HCEC 1CT (cell line): Measurements from ENCODE around the gene MRPL44.
"Not testable (repeated sequence)": the region's sequence is repeated elsewhere in the genome, so short reads cannot be mapped to it uniquely, and the experiment has no call there.

Source experiments
- DNase-seq: peaks from one replicate; pipeline ENCODE4 v3.0.0-alpha.2; 2017

The MRPL44 gene

DNA sequence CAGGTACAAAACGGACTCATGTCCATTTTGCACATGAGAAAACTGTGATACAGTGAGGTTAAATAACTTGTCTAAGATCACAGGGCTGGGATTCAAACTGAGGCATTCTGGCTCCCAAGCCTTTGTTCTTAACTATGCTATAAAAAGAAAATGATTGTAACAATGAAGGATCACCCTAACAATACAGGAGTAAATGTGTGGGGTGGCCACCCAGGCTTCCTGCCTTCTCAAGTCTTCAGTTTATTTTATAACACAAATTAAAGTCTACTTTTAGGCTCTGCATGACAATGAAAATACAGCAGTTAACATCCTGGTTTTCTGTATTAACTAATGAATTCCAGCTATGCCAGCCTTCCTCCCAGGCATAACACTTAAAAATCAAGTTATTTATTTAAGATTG is 19.7 kb upstream of the MRPL44 start:
- DNase-seq = no peak

DNA sequence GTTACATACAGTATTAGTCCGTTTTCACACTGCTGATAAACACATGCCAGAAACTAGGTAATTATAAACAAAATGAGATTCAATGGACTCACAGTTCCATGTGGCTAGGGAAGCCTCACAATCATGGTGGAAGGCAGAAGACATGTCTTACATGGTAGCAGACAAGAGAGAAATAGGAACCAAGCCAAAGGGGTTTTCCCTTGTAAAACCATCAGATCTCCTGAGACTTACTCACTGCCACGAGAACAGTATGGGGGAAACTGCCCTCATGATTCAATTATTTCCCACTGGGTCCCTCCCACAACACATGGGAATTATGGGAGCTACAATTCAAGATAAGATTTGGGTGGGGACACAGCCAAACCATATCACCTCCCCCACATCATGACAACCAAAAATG is 17.8 kb upstream of the MRPL44 start:
- DNase-seq = not testable (repeated sequence)

DNA sequence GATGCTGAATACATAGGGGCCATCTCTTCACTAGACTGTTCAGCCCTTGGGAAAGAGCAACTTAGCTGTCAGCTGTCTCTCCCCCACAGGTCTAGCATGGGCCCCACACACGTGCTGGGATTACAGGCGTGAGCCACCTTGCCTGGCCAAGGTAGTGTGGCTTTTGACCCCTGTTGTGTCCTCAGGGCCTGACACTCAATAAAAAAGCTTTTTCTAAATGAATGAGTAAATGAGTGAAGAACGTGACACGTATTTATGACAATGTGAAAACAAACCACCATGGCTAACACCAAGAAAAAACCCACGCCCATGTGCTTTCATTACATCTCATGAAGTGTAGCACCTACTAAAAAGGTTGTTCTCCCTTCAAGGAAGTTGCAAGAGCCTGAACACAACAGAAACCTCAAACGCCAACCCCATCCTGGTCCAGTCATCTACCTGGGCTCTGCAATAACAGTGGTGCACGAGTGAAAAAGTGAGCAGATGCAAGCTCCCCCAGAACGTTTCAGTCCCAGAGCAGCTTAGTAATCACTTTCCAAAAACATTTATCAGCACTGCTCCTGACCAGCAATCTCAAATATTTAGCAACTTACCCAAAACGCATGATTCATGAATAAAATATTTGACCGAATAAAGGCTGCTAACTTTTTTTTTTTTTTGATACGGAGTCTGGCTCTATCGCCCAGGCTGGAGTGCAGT is 15.5 kb upstream of the MRPL44 start:
- peak; percentile 91 for DNase-seq

DNA sequence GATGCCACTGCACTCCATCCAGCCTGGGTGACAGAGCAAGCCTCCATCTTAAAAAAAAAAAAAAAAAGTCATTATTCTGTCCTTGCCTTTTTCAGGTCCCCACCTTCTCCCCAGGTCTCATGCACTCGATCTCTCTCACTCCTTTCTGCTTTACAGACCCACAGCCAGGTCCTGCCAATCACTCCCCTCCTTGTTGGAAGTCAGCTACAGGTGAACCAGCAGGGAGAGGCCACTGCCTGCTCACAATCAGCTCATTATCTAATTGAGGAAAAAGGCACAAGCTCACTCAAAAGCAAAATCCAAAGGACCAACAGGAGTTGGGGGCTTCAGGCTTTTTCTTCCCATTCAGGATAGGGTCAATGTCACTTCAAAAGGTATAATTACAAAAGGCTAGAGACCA is 14.1 kb upstream of the MRPL44 start:
- no peak for DNase-seq

DNA sequence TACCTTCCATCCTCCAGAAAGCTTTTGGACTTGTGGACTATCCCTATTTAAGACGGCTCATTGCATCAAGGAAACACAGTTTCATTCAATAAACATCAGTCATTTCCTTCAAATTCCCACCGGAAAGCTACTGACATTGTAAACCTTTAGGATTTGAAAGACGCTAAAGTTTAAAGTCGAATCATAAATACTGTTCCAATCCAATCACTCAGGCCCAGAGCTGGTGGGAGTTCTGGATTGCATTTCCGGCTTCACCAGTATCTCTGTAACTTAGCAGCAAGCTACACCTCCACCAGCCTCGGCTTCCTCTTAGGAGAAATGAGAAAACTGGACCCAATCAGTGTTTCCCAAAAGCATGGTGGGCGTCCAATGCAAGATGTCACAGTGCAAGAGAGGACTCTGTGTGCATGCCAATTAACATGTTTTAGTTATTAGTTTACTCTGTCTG is 13.7 kb upstream of the MRPL44 start:
- DNase-seq = peak; percentile 67

DNA sequence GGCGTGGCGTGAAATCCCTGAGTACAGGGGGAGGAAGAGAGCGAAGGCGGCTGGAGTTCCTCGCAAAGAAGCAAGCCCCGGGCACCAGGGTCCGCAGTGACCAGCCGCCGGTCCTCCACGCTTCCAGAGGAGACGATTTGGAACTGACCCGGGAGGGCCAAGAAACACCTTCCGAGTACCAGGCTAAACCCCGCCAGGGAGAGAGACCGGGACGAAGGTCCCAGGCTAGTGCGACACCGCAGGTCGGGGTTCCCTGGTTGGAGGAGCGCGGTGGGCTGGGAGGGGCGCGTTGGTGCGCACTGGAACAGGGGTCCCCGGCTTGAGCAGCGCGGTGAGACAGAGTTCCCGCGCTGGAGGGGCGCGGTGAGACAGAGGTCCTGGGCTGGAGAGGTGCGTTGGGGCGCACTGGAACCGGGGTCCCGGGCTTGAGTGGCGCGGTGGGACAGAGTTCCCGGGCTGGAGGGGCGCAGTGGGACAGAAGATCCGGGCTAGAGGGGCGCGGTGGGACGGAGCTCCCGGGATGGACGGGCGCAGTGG is 13.0 kb upstream of the MRPL44 start:
- DNase-seq = peak; percentile 33

DNA sequence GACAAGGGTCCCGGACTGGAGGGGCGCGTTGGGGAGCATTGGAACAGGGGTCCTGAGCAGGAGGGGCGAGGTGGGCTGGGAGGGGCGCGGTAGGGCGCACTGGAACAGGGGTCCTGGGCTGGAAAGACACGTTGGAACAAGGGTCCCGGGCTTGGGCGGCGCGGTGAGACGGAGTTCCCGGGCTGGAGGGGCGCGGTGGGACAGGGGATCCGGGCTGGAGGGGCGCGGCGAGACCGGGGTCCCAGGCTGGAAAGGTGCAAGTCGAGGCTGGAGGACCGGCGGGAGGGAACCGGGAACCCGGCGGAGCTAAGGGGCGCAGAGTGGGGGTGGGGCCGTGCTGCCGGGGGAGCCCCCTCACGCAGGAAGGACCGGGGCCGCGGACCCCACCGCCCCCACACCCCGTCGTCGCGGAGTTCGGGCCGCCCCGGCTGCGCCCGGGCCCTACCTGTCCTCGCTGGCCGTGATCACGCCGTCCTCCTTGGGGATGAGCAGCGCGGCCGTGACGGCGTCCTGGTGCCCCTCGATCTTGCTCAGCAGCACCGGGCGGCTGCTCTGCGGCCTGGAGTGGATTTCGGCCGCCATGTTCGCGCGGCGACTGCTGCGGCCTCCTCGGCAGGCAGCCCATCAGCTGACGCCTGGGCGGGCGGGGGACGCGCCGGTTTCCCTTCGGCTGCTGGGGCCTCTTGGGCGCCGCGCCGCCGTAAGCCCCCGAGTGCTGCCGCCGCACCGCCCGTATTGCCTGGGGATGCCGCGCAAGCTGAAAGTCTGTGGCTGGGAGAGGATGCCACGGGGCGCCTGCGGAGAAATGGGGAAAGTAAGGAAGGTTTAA is 12.3 kb upstream of the MRPL44 start, which contains the start of gene WDFY1:
TSS of gene WDFY1 (minus strand) at position 633 of the 829 bp plus-strand sequence. CDS start at position 582, 51 bp downstream.
- DNase-seq = peak; percentile 92

DNA sequence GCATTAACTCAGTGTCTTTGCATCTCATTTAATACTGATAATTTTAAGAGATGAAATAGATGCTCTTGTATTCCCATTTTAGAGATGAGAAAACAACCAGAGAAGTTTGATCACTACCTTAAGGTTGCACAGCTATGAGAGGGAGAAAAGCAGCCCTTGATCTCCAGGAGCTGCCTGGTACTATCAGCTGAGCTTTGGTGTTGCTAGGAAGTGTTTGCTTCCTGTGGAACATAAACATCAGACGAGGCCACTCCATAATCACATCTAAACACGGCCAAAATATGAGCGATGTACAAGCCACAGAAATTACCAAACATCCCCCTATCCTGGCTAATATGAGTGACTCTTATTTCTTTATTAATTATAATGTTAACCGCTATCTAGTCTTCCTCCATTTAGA is 11.5 kb upstream of the MRPL44 start:
- no peak for DNase-seq

DNA sequence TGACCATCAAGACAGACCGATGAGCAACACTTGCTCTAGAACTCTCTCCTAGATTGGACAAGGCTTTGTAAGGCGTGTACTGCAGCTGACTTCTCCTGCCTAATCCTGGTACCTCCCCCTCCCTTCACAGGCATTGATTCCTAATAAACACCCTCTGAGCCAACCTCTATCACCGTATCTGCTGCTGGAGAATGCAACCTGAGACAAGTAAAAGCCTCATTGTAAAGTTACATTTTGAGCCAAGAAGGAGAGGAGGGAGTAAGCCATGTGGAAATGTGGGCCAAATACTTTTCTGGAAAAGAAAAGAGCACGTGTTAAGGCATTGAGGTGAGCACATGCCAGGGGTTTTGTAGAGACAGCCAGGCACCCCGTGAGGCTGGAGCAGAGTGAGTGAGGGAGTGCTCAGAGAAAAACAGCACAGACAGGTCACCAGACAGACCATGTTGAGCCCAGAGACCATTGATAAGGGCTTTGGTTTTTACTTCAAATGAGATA is 9.5 kb upstream of the MRPL44 start:
- DNase-seq = no peak

DNA sequence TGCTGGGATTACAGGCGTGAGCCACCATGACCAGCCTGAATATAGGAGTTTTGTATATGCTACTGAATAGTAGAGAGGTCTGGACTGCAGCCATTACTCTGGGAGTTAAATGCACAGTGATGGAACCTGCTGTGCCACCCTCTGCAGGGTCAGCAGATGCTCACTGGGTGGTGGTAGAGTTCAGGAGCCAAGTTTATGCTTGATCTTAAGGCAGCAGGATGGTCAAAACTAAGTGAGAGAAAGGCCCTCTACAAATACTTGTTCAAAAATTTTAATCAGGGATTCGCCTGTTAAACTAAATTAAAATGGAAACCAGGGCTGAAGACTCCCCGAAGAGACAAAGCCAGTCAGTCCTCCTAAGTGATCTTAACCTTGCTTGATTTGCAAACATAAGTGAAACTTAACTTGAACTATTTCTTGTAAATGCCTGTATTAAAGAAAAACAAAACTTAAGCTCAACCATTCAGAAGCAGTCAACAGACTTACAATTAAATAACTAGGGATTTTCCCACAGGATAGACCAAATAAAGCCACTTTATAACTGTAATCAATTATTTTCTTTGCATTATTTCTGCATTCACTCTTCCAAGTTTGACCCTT is 7.9 kb upstream of the MRPL44 start:
- no peak for DNase-seq

DNA sequence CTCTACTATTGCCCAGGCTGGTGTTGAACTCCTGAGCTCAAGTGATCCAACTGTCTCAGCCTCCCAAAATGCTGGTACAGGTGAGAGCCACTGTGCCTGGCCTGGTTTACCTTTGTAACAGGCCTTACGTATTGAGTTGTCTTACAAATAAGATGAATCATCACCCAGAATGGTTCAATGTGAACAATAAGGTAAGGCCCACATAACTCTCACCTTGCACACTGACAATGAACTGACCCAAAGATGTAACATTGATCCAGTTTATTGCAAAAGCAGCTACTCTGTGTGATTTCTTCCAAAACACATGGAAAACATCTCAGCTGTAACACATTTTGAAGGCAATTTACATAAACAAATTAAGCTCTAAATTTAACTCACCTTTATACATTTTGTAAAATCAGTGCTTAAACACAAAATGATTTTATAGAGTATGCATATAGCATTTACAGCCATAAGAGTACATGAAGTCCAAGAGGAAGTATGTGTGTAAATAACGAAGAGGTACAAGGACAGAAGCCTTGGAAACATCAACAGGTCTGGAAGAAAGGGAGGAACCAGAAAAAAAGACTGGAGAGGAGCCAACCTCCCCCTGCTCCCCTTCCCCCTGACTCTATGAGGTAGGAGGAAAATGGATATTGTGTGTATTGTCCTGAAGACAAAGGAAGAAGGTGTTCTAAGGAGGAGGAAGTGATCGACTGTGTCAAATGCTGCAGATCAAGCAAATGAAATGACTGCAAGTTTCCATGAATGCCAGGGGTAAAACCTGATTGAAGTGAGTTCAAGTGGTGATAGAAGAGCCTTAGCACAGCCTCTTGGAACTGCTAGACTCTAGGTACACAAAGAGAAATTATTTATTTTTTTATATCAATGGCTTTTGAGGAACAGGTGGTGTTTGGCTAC is 6.6 kb upstream of the MRPL44 start:
- no peak for DNase-seq

DNA sequence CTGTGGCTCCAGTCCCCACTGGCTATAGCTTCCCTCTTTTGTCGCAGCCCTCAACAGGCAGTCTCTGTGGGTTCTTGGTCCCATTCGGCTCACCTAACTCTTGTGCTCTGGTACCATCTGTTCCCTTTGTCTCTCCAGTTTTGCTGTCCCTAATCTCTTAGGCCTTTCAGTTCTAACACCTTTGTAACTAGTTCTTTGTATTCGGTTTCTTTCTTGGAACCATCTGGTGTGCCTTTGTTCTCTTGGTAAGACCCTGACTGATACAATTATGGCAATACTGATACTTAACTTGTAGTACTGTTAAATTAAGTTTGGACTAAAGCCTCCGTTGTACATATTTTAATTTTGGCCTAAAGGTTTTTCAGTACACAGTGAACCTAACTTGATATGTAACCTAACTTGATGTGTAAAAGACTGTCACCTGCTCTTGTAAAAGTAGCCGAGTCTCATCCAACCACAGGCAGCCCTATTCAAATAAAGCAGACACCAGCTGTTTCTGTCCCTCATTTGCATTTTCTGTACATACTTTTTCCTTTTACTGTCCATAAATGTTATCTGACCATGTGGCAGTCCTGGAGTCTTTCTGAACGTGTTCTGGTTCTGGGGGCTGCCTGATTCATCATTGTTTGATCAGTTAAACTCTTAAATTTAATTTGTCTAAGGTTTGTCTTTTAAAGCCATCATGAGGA is 4.8 kb upstream of the MRPL44 start:
- DNase-seq = no peak

DNA sequence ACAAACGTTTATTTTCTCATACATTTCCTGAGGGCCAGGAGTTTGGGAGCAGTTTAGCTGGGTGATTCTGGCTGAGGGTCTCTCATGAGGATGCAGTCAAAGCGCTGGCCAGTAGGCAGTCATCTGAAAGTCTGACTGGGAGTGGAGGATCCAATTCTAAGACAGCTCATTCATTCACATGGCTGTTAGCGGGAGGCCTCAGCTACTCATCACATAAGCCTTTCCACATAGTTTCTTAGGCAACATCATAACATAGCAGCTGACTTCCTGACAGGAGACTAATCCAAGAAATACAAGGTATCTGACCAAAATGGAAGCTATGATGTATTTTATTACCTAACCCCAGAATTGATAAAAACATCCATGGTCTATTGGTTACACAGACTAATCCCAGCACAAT is 2.9 kb upstream of the MRPL44 start:
- DNase-seq = peak; percentile 76

DNA sequence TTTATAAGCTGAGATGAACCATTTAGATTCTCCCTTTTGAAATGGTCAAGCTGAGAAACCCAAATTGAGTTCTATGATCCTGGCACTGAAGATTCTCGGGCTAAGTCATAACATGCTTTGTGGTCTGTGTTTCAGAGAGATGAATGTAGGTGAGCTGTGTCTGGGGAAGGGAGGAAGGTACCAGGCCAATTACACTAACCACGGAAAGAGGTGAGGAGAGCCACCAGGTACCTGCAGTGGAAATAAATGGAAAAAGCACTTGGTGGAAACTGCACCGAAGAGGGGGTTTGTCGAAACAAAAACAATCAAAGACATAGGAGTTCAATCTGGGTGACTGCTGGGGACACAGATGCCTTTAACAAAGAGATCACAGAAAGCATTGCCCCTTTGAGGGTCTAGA is 963 bp upstream of the MRPL44 start:
- DNase-seq = no peak

DNA sequence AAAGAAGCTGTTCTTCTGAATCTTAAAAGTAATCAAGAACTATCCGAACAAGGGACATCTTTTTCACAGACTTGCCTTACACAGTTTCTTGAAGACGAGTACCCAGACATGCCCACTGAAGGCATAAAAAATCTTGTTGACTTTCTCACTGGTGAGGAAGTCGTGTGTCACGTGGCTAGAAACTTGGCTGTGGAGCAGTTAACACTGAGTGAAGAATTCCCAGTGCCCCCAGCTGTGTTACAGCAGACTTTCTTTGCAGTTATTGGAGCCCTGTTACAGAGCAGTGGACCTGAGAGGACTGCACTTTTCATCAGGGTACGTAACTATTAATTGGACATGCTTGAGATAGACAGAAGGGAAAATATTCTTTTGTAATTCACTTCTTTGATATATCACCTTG is 2.4 kb downstream of the MRPL44 start:
- no peak for DNase-seq

DNA sequence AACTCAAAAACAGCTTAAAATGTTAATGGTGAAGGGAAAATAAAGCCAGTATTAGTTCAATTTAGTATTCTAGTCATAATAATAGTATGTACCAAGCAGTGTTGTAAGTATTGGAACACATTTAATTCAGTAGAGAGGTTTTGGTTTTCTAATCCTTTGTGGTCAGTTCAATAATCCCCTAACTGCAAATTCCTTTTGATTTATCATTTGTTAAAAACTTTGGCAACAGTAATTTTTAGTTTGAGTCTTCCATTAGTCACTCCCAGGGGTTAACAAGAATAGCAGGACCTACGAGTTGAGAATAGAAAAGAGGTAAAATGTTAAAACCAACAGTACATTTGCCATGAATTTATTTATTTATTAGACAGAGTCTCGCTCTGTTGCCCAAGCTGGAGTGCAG is 10.7 kb downstream of the MRPL44 start:
- DNase-seq = peak; percentile 94

DNA sequence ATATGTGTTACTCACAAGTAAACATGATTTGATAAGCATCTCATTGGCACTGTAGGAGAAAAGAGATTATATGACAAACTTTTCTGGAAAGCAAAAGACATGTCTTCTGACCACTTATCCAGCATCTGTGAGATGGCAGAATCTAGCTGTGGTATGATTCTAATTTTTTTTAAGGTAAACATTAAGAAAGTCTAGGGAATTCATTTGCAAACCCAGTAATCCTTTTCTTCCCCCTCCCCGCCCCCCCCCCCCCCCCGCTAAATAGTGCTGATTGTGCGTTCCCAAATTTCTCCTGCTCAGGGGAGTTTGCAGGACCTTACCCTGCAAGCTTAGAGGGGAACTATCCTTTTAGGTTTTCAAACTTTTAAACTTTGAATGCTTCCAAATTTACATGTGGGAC is 12.1 kb downstream of the MRPL44 start:
- DNase-seq = no peak

DNA sequence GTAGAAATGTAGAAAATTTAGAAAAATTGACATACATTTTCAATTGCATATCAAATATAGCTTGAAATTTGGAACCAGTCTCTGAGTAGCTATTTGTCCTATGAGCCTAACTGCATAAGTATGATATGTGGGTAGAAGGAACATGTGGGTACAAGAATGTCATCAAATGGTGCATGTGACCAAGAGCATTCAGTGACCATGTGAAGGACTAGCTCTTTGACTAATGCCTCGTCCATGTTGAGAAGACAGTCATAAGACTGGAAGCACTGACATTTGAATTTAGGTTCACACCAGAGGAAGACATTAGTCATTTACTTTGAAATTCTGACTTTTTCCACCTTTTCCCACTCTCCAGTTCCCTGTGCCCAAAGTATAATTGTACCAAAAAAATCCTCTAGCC is 12.6 kb downstream of the MRPL44 start:
- peak; percentile 39 for DNase-seq

DNA sequence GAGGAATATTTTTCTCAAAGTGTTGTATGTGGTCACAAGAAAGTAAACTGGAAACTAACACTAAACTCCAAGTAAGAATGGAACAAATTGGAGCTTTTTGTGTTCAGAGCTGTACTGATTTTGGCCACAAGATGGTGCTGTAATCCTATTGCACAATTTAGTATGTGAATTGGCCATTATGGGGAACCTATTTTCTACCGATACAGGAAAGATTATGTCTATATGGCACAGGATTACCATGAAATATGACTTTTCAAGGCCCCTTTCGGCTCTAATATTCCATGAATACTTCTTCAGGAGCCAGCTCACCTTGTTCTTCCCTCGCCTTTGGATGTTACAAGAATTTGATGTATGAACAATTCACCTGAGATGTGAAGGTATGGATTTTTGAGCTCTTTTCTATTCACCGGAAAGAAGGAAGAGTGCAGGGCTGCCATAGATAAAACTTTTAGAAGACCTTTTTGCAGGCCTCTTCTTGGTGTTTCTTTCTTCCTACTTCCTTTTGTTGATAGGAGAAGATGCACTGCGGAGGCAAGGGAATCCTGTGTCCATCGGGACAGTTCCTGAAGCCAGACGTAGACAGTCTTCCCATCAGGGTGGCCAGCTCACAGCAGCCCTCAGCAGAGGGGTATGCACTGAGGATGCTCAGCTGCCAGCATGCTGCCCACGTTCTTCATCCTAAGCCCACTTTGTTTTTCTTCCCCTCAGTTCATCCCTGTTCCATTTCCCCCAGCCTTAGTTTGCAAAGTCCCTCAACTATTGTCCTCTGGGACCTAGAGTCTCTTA is 13.3 kb downstream of the MRPL44 start:
- peak; percentile 50 for DNase-seq

DNA sequence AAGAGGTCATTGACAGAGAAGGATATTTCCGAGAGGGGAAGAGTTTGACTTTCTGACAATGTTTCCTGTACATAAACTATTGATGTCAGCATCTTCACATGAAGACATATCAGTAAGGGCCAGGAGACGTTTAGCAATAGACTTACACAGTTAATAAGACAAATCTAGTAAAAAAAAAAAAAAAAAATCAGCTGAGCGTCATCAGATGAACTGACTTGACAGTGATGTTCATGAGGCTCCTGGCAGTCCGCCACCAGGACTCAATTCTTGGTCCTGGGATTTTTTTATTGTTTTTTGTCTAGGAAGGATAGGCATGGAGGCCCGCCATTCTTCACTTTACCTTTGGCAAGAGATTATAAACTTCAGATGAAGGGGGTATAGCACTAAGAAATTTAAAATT is 14.5 kb downstream of the MRPL44 start:
- no peak for DNase-seq

DNA sequence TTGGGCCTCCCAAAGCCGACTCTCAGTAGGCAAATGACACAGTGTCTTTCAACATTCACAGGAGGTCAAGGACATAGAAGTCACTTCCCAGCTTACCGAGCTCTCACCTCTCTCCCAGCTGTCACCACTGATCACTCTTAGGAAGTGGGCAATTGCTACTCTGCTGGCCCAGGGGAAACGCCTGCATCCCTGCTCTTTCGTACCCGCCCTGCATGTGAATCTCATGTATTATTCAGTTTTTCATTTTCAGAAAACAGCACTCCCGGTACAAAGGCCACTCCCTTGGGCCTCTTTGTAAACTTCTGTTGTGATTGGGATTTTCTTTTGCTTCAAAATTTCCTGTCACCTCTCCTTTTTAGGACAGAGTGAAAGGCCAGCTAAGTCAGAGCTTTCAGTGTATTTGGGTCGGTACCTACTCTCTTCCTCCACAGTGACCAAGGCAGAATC is 15.4 kb downstream of the MRPL44 start:
- no peak for DNase-seq
